ENCODE results near the gene FAP.

FAP gene

GRCh38 chr2:162184359-162184758, 58.9 kb downstream of the FAP start:
- TF ChIP-seq CTCF (conservative IDR thresholded peaks at IDR 0.05; ENCODE audit: low read depth, low read length), result no peak
- no peak overlapping the region for H3K4me3 ChIP-seq (ENCODE audit: low read depth, low read length)
- no peak for DNase-seq (ENCODE audit: low read depth)

DNA sequence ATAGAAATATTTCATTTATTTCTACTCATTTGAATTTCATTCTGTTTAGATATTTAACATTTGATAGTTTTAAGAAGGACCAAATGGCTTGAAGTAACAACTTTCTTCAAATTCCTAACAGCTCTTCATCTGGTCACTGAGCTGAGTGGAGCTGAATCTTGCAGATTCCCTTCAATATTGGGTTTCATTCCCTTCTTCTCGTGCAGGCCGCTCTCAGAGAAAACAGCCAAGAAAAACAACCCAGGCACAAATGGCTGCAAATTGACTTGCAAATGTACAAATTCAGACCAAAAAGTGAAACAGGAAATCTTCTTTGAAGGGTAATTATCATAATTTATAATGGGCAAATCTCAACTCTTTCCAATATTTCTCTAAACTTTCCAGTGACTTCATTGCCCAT, 60.9 kb downstream of the FAP start:
- no peak overlapping the region for H3K4me3 ChIP-seq (ENCODE audit: low read depth, low read length)
- TF ChIP-seq CTCF (conservative IDR thresholded peaks at IDR 0.05; ENCODE audit: low read depth, low read length), result no peak
- DNase-seq (ENCODE audit: low read depth), result peak; percentile 18

DNA sequence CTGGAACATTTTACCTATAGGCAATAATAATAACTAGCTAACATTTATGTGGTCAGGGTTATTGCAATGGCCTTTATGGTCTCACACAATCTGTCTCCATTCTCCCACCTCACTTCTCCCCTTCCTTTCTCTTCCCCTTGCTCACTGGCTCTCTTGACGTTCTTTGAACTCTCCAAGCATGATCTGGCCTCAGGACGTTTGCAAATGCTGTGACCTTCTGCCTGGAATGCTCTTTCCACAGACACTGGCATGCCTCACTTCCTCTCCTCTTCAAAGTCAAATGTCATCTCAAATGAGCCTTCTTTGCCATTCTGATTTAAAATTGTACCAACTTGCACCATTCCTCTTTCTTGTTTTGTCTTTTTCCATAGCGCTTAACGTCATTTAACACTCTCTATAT, 65.9 kb downstream of the FAP start:
- no peak overlapping the region for H3K4me3 ChIP-seq (ENCODE audit: low read depth, low read length)
- no peak for DNase-seq (ENCODE audit: low read depth)
- no peak for TF ChIP-seq CTCF (conservative IDR thresholded peaks at IDR 0.05; ENCODE audit: low read depth, low read length)

- no peak for TF ChIP-seq CTCF (conservative IDR thresholded peaks at IDR 0.05; ENCODE audit: low read depth, low read length)
- no peak overlapping the region for H3K4me3 ChIP-seq (ENCODE audit: low read depth, low read length)
- DNase-seq (ENCODE audit: low read depth), result no peak
Measured at GRCh38 chr2:162175714-162176113, 67.5 kb downstream of the FAP start.

- H3K4me3 ChIP-seq (ENCODE audit: low read depth, low read length), result no peak overlapping the region
- peak; percentile 35 for DNase-seq (ENCODE audit: low read depth)
- no peak for TF ChIP-seq CTCF (conservative IDR thresholded peaks at IDR 0.05; ENCODE audit: low read depth, low read length)
Measured at GRCh38 chr2:162174746-162175145, 68.5 kb downstream of the FAP start.

DNA sequence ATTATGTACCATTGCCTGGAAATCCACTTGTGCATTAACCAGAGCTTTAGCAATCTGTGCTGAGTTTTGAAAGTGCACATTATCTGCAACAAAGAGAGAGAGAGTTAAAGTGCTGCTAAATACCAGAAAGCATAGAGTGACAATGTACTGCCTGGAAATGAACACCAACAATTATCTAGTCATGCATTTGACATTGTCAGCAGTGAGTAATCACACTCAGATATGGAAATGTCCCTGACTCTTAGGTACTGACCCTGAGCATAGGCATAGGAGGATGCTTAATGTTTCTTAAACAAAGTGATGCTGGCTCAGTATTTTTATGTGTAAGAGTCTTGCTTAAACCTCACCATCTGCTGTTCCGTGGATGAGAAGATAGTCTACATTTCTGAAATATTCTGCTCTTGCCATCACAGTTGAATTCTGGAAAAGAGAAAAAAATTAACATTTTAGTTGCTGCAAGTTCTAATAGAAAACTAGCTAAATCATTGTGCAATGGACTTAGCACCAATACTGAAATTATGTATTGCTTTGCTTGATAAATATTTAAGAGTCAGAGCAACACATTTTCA, 70.4 kb downstream of the FAP start:
- no peak for TF ChIP-seq CTCF (conservative IDR thresholded peaks at IDR 0.05; ENCODE audit: low read depth, low read length)
- DNase-seq (ENCODE audit: low read depth), result no peak
- no peak overlapping the region for H3K4me3 ChIP-seq (ENCODE audit: low read depth, low read length)

DNA sequence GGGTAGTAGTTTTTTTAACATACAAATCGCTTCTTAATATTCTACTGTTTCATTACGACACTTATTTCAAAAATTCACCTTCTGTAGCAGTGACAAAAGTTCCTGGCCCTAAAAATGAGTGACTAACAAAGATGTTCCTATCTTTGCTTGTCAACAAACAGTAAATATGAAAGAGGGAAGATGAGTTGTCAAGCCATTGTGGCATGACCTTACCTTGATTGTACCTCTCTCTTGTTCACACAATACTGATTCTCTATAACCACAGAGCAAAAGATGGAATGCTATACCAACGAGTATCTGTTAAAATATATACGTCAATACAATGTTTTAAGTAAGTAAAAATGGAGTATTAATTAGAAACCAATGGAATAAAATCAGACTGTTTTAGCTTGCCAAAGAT, 76.5 kb downstream of the FAP start:
- no peak for TF ChIP-seq CTCF (conservative IDR thresholded peaks at IDR 0.05; ENCODE audit: low read depth, low read length)
- no peak overlapping the region for H3K4me3 ChIP-seq (ENCODE audit: low read depth, low read length)
- no peak for DNase-seq (ENCODE audit: low read depth)

Data from choroid plexus epithelial cell (primary cell).